ENCODE measurements around the gene SHANK1.

Gene SHANK1

DNA sequence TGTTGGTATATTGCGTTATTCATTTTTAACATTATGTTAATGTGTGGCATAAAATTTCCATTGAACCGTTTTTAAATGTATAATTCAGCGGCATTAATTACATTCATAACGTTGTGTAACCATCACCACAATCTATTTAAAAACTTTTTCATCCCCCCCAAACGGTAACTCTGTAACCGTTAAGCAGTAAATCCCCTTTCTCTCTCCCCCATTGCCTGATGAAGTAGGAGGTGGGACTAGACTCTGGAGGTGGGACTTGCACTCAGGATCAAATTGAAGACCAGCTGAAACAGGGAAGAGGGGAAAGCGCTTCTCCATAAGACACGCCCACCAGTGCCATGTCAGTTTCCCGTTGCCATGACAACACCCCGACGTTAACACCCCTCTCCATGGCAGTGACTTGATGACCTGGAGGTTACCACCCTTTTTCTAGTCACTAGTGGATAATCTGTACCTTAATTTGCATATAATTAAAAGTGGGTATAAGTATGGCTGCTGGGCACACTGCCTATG, 20.4 kb upstream of the SHANK1 start:
- Histone ChIP-seq H3K9me3 (ENCODE audit: severe bottlenecking) (no peaks in the 10 kb centered on the region), H3K36me3 (ENCODE audit: low read depth) (no peaks in the 10 kb centered on the region), H3K4me3 (ENCODE audit: severe bottlenecking) (no peak overlapping the region), H3K4me1 (ENCODE audit: insufficient read depth, poor library complexity, severe bottlenecking) (no peaks in the 10 kb centered on the region), H3K27me3 (ENCODE audit: insufficient read depth, poor library complexity, severe bottlenecking) (peaks cover 7% of the 10 kb centered on the region), H3K27ac (ENCODE audit: poor library complexity, severe bottlenecking) (no peak overlapping the region)
- no peak for TF ChIP-seq CTCF (IDR thresholded peaks at IDR 0.05; ENCODE audit: poor library complexity, severe bottlenecking)
- DNase-seq (ENCODE audit: low spot score) (no peak), ATAC-seq (ENCODE audit: low read depth) (no peak)

- no peak overlapping the region for H3K27ac ChIP-seq (ENCODE audit: poor library complexity, severe bottlenecking)
- H3K27me3 ChIP-seq (ENCODE audit: insufficient read depth, poor library complexity, severe bottlenecking), result peaks cover 7% of the 10 kb centered on the region
- ATAC-seq (ENCODE audit: low read depth) (no peak), DNase-seq (ENCODE audit: low spot score) (no peak)
- H3K4me3 ChIP-seq (ENCODE audit: severe bottlenecking), result no peak overlapping the region
- no peaks in the 10 kb centered on the region for H3K36me3 ChIP-seq (ENCODE audit: low read depth)
- no peak for TF ChIP-seq CTCF (IDR thresholded peaks at IDR 0.05; ENCODE audit: poor library complexity, severe bottlenecking)
- H3K9me3 ChIP-seq (ENCODE audit: severe bottlenecking), result no peaks in the 10 kb centered on the region
- H3K4me1 ChIP-seq (ENCODE audit: insufficient read depth, poor library complexity, severe bottlenecking), result no peaks in the 10 kb centered on the region
These were observed 19.7 kb upstream of the SHANK1 start for GRCh38 chr19:50739132-50739913.

DNA sequence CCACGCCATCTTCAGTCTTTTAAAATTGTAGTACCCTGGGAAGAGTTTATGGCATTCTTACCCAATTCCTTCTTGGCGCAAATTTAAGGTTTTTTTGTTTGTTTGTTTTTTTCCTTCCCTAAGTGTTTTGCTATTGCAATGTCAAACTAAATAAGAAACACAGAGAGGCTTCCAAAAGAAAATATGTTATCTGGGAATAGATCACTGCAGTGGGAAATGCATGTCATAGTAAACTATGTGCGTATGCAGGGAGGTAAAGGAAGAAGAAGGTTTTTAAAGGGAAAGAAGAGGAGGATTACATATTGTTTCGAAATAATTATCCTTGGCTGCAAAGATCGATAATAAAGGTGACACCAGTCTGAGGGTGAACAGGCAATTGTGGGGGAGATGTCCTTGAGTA, 16.7 kb upstream of the SHANK1 start:
- Histone ChIP-seq H3K9me3 (ENCODE audit: severe bottlenecking) (no peaks in the 10 kb centered on the region), H3K27me3 (ENCODE audit: insufficient read depth, poor library complexity, severe bottlenecking) (peaks cover 7% of the 10 kb centered on the region), H3K4me1 (ENCODE audit: insufficient read depth, poor library complexity, severe bottlenecking) (no peaks in the 10 kb centered on the region), H3K36me3 (ENCODE audit: low read depth) (no peaks in the 10 kb centered on the region), H3K4me3 (ENCODE audit: severe bottlenecking) (no peak overlapping the region), H3K27ac (ENCODE audit: poor library complexity, severe bottlenecking) (no peak overlapping the region)
- TF ChIP-seq CTCF (IDR thresholded peaks at IDR 0.05; ENCODE audit: poor library complexity, severe bottlenecking), result no peak
- ATAC-seq (ENCODE audit: low read depth) (no peak), DNase-seq (ENCODE audit: low spot score) (no peak)

- no peak for ATAC-seq (ENCODE audit: low read depth)
- TF ChIP-seq CTCF (IDR thresholded peaks at IDR 0.05; ENCODE audit: poor library complexity, severe bottlenecking), result no peak
- H3K27ac ChIP-seq (ENCODE audit: poor library complexity, severe bottlenecking), result no peak overlapping the region
- H3K4me3 ChIP-seq (ENCODE audit: severe bottlenecking), result no peak overlapping the region
- H3K36me3 ChIP-seq (ENCODE audit: low read depth), result no peaks in the 10 kb centered on the region
- no peaks in the 10 kb centered on the region for H3K4me1 ChIP-seq (ENCODE audit: insufficient read depth, poor library complexity, severe bottlenecking)
- DNase-seq (ENCODE audit: low spot score), result no peak
- H3K27me3 ChIP-seq (ENCODE audit: insufficient read depth, poor library complexity, severe bottlenecking), result peaks cover 7% of the 10 kb centered on the region
- H3K9me3 ChIP-seq (ENCODE audit: severe bottlenecking), result no peaks in the 10 kb centered on the region
These were observed 16.3 kb upstream of the SHANK1 start for GRCh38 chr19:50735869-50736268.

- Histone ChIP-seq H3K9me3 (ENCODE audit: severe bottlenecking) (no peaks in the 10 kb centered on the region), H3K36me3 (ENCODE audit: low read depth) (no peaks in the 10 kb centered on the region), H3K27me3 (ENCODE audit: insufficient read depth, poor library complexity, severe bottlenecking) (no peaks in the 10 kb centered on the region), H3K27ac (ENCODE audit: poor library complexity, severe bottlenecking) (no peak overlapping the region), H3K4me3 (ENCODE audit: severe bottlenecking) (no peak overlapping the region), H3K4me1 (ENCODE audit: insufficient read depth, poor library complexity, severe bottlenecking) (no peaks in the 10 kb centered on the region)
- no peak for TF ChIP-seq CTCF (IDR thresholded peaks at IDR 0.05; ENCODE audit: poor library complexity, severe bottlenecking)
- DNase-seq (ENCODE audit: low spot score) (no peak), ATAC-seq (ENCODE audit: low read depth) (no peak)
These were observed 10.3 kb upstream of the SHANK1 start for GRCh38 chr19:50729894-50730293.

All from RWPE2 (cell line).